ENCODE results near the gene CPVL.
"Not testable (repeated sequence)": the region's sequence is repeated elsewhere in the genome, so short reads cannot be mapped to it uniquely, and the experiment has no call there.

CPVL gene

DNA sequence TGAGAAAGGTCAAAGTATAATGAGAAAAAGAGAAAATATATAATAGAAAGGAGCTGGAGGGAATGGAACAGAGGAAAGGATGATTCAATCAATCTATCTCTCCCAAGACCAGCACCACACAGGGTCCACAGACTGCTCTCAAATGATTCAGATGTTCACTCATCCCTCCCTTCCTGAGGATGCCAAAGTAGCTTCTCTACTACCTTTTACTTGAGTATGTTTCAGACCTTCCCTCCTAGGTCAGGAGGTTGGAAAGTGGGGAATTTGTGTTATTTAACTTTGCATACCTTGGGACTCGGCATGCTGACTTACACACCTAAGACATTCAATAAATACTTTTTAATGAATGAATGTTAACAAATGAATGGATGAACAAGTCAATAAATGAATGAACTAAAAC lies 30.6 kb downstream of the CPVL start:
- Histone ChIP-seq H3K4me1 (ENCODE audit: control insufficient read depth, insufficient read depth, low read length) (peaks cover 2% of the 10 kb centered on the region), H3K9ac (ENCODE audit: low read depth, low read length) (no peak overlapping the region), H3K9me3 (replicated peaks; ENCODE audit: low read length) (no peaks in the 10 kb centered on the region), H3K4me3 (ENCODE audit: low read length) (no peak overlapping the region), H3K4me2 (ENCODE audit: low read length) (no peak overlapping the region), H3K36me3 (ENCODE audit: insufficient read depth, low read length) (no peaks in the 10 kb centered on the region), H3K27me3 (ENCODE audit: control insufficient read depth, insufficient read depth, low read length) (peaks cover 33% of the 10 kb centered on the region)

DNA sequence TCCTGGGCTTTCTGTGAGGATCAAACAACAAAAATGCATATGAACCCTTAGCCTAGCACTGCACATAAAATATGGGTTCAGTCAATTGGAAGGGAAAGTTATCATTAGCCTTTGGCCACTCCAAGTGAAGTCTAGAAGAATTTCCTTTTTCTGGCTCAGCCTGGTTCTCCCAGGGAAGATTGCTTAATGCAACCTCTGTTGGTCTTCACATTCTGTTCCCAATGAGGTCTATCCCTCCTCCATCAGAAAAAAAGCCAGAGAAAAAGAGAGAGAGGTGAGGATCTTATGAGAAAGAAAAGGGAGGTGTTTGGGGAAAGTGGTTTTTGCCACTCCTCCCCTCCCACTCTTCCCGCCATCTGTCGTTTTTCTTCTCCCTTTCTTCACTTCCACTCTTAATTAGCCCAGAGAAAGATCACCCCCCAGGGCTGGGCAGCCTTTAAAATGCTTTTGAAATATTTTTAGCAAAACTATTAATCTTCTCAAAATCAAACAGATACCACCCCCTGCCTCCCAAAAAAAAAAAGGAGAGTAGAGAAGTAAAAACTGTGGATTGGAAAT lies 31.1 kb downstream of the CPVL start:
- Histone ChIP-seq H3K9me3 (replicated peaks; ENCODE audit: low read length) (no peaks in the 10 kb centered on the region), H3K4me1 (ENCODE audit: control insufficient read depth, insufficient read depth, low read length) (peaks cover 2% of the 10 kb centered on the region), H3K9ac (ENCODE audit: low read depth, low read length) (no peak overlapping the region), H3K4me3 (ENCODE audit: low read length) (no peak overlapping the region), H3K27me3 (ENCODE audit: control insufficient read depth, insufficient read depth, low read length) (peaks cover 39% of the 10 kb centered on the region), H3K36me3 (ENCODE audit: insufficient read depth, low read length) (no peaks in the 10 kb centered on the region), H3K4me2 (ENCODE audit: low read length) (no peak overlapping the region)

DNA sequence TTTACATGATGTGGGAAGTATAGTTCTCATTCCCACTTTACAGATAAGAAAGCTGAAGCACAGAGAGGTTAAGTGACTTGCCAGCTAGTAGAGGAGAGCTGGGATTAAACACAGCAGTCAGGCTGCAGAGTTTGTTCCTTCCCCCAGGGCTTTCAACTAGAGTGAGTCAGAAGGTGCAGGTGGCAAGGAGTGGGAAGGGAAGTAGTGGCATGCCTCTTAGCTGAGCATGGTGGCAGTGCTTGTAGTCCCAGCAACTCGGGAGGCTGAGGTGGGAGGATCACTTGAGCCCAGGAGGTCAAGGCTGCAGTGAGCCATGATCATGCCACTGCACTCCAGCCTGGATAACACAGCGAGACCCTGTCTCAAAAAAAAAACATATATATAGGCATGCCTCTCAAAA lies 32.1 kb downstream of the CPVL start:
- H3K36me3 ChIP-seq (ENCODE audit: insufficient read depth, low read length); H3K4me3 ChIP-seq (ENCODE audit: low read length); H3K4me1 ChIP-seq (ENCODE audit: control insufficient read depth, insufficient read depth, low read length); H3K9me3 ChIP-seq (replicated peaks; ENCODE audit: low read length); H3K4me2 ChIP-seq (ENCODE audit: low read length); H3K9ac ChIP-seq (ENCODE audit: low read depth, low read length): not testable (repeated sequence)
- H3K27me3 ChIP-seq (ENCODE audit: control insufficient read depth, insufficient read depth, low read length), result peaks cover 48% of the 10 kb centered on the region

DNA sequence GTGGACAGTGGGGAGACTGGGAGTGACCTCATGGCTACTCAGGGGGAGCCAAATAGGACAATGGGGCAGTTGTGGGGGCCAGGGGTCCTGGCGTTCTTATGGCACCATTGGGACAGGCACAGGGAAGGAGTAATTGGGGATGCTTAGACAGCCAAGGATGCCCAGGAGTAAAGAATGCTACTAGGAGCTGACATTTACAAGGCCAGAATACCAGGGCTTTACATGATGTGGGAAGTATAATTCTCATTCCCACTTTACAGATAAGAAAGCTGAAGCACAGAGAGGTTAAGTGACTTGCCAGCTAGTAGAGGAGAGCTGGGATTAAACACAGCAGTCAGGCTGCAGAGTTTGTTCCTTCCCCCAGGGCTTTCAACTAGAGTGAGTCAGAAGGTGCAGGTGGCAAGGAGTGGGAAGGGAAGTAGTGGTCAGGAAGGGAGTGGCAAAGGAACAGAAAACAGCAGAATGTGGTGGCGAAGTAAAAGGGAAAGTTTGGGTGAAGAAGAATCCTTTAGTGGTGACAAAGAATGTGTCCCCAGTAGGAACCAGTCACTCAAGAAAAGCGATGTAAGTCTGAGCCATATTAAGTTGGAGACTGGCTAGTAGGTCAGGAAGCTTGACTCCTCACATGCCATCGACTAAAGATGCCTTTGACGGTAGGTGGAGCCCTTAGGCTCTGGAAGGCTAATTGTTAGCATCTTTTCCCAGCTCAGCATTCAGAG lies 32.8 kb downstream of the CPVL start:
- Histone ChIP-seq H3K4me3 (ENCODE audit: low read length) (no peak overlapping the region), H3K36me3 (ENCODE audit: insufficient read depth, low read length) (no peaks in the 10 kb centered on the region)

DNA sequence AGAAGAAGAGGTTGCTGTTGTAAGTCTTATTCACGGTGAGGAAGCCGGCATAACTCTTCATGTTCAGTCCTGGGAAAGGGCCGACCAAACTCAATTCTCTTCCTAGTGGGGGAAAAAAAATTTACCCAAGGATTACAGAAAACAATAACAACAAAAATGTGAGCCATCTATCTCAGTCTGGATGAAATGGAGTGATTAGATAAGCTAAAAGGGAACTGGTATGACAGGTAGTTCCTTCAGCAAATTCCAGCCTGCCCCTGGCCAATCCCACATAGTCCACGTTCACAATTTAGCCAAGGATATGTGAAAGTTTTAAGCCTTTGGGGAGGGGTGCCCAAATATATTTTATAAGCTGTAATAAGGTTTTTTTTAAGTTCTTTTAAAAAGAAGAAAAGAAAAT lies 33.6 kb downstream of the CPVL start:
- H3K9me3 ChIP-seq (replicated peaks; ENCODE audit: low read length), result no peaks in the 10 kb centered on the region
- H3K9ac ChIP-seq (ENCODE audit: low read depth, low read length), result no peak overlapping the region
- no peak overlapping the region for H3K4me3 ChIP-seq (ENCODE audit: low read length)
- peaks cover 2% of the 10 kb centered on the region for H3K4me1 ChIP-seq (ENCODE audit: control insufficient read depth, insufficient read depth, low read length)
- no peaks in the 10 kb centered on the region for H3K36me3 ChIP-seq (ENCODE audit: insufficient read depth, low read length)
- H3K27me3 ChIP-seq (ENCODE audit: control insufficient read depth, insufficient read depth, low read length), result peaks cover 54% of the 10 kb centered on the region
- no peak overlapping the region for H3K4me2 ChIP-seq (ENCODE audit: low read length)

More for the DNA sequence above, 32.8 kb downstream of the CPVL start:
- Histone ChIP-seq H3K9ac (ENCODE audit: low read depth, low read length) (no peak overlapping the region), H3K9me3 (replicated peaks; ENCODE audit: low read length) (no peaks in the 10 kb centered on the region), H3K27me3 (ENCODE audit: control insufficient read depth, insufficient read depth, low read length) (peaks cover 54% of the 10 kb centered on the region), H3K4me2 (ENCODE audit: low read length) (no peak overlapping the region), H3K4me1 (ENCODE audit: control insufficient read depth, insufficient read depth, low read length) (peaks cover 2% of the 10 kb centered on the region)

DNA sequence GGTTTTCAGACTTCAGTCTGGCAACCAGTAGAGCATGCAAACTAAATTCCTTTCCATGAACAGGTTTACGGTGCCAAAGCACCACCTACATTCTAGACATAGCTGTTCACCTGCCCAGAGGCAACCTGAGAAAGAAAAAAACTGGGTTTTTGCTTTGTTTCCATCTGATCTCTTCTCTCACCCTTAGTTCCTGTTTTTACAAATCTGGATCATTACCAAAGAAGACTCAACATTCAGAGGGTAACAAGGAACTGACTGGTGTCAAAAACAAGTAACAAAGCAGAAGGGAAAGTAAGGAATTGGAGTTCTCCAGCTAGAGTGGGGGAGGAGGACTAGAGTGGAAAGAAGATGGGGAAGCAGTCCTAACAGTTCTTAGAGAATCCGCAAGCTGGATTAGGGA lies 36.4 kb downstream of the CPVL start:
- no peak overlapping the region for H3K9ac ChIP-seq (ENCODE audit: low read depth, low read length)
- no peaks in the 10 kb centered on the region for H3K9me3 ChIP-seq (replicated peaks; ENCODE audit: low read length)
- H3K4me2 ChIP-seq (ENCODE audit: low read length), result no peak overlapping the region
- H3K4me1 ChIP-seq (ENCODE audit: control insufficient read depth, insufficient read depth, low read length), result no peaks in the 10 kb centered on the region
- H3K27me3 ChIP-seq (ENCODE audit: control insufficient read depth, insufficient read depth, low read length), result peaks cover 47% of the 10 kb centered on the region
- H3K4me3 ChIP-seq (ENCODE audit: low read length), result no peak overlapping the region
- H3K36me3 ChIP-seq (ENCODE audit: insufficient read depth, low read length), result no peaks in the 10 kb centered on the region

DNA sequence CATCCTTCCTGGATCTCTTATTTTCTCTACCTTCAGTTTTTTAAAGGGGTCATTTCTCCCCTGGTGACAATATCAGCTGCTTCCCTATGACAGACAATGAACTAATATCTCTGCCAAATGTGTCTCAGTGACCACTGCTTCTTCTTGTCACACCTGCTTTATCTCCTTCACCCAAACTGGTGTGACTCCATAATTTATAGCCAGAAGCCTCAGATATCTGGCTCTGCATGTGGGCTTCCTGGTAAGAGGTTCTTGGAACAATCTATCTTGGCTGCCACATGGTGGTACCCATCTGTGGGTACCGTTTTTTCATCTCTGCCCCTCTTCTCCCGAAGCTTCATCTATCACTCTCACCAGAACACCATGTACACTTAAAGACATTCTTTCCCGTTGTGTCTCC lies 37.0 kb downstream of the CPVL start:
- no peak overlapping the region for H3K9ac ChIP-seq (ENCODE audit: low read depth, low read length)
- no peak overlapping the region for H3K4me3 ChIP-seq (ENCODE audit: low read length)
- no peaks in the 10 kb centered on the region for H3K9me3 ChIP-seq (replicated peaks; ENCODE audit: low read length)
- H3K36me3 ChIP-seq (ENCODE audit: insufficient read depth, low read length), result no peaks in the 10 kb centered on the region
- no peak overlapping the region for H3K4me2 ChIP-seq (ENCODE audit: low read length)
- peaks cover 43% of the 10 kb centered on the region for H3K27me3 ChIP-seq (ENCODE audit: control insufficient read depth, insufficient read depth, low read length)
- no peaks in the 10 kb centered on the region for H3K4me1 ChIP-seq (ENCODE audit: control insufficient read depth, insufficient read depth, low read length)

DNA sequence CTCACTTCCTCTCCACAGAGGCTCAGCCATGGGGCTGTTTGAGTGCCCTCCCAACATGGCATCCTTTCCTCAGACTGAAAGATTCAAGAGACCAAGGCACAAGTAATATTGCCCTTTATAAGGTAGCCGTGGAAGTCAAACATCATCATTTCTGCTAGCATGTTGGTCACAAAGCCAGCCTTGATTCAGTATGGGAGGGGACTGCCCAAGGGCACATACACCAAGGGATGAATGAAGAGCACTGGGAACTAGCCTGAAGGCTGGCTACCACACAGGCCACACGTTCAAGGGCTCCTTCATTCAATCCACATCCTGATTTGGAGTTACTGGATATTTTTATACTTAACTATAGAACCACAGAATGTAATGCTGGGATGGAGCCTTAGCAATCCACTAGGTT lies 39.3 kb downstream of the CPVL start:
- Histone ChIP-seq H3K9ac (ENCODE audit: low read depth, low read length) (no peak overlapping the region), H3K27me3 (ENCODE audit: control insufficient read depth, insufficient read depth, low read length) (peaks cover 38% of the 10 kb centered on the region), H3K9me3 (replicated peaks; ENCODE audit: low read length) (no peaks in the 10 kb centered on the region), H3K4me1 (ENCODE audit: control insufficient read depth, insufficient read depth, low read length) (no peaks in the 10 kb centered on the region), H3K4me3 (ENCODE audit: low read length) (no peak overlapping the region), H3K36me3 (ENCODE audit: insufficient read depth, low read length) (no peaks in the 10 kb centered on the region), H3K4me2 (ENCODE audit: low read length) (no peak overlapping the region)

DNA sequence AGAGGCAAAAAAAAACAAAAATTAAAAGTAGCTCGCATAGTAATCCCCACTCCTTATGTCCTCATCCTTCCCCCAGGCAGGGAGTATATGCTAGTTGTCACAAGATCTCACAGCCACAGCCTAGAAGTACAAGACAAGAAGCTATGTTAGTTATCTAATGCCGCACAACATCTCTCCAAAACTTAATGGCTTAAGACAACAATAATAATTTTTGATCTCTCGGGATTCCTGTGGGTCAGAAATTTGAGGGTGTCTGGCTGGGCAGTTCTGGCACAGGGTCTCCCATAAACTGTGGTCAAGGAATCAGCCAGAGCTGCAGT lies 39.7 kb downstream of the CPVL start:
- Histone ChIP-seq H3K4me2 (ENCODE audit: low read length) (no peak overlapping the region), H3K4me3 (ENCODE audit: low read length) (no peak overlapping the region), H3K36me3 (ENCODE audit: insufficient read depth, low read length) (no peaks in the 10 kb centered on the region), H3K4me1 (ENCODE audit: control insufficient read depth, insufficient read depth, low read length) (no peaks in the 10 kb centered on the region), H3K9ac (ENCODE audit: low read depth, low read length) (no peak overlapping the region), H3K27me3 (ENCODE audit: control insufficient read depth, insufficient read depth, low read length) (peaks cover 34% of the 10 kb centered on the region), H3K9me3 (replicated peaks; ENCODE audit: low read length) (no peaks in the 10 kb centered on the region)

DNA sequence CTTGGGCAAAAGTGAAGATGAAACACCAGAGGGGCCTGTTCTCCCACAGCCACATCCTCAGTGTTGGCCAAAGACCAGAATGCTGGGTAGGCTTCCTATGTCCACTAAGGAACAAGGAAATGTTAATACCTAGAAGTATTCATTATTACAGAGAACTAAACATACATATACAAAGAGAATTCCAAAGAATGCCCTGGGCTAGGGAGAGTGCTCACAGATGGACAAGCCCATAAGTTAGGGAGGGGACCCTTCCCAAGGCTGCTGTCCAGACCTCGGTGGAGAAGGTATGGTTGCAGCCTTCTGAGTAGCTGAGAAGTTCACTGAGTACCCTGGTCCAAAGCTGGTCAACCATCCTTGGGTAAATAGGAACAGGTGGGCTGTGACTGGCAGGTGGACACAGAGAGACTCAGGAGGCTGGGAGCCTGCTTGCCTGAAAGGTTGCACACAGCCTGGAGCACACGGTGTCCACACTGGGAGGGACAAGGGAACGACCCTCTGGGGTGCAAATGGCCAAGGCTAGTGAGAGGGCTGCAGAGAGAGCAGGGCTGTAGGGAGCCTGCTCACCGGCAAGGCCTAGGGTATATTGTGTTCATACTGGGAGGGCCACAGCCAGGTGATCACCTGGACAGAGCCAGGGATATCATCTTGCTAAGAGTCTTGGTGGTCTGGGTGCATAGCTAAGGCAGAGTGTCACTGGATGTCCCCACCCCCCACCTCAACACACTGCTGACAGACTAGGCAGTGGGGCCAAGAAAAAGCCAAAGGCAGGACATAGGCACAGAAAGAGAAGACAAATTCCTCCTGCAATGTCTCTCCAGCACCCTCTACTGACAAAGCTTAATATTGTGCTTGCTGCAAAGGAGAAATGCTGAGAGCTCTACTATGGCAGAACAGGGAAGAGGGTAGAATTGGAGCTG lies 40.3 kb downstream of the CPVL start:
- Histone ChIP-seq H3K4me2 (ENCODE audit: low read length) (no peak overlapping the region), H3K9ac (ENCODE audit: low read depth, low read length) (no peak overlapping the region), H3K27me3 (ENCODE audit: control insufficient read depth, insufficient read depth, low read length) (peaks cover 30% of the 10 kb centered on the region), H3K4me1 (ENCODE audit: control insufficient read depth, insufficient read depth, low read length) (no peaks in the 10 kb centered on the region), H3K4me3 (ENCODE audit: low read length) (no peak overlapping the region), H3K9me3 (replicated peaks; ENCODE audit: low read length) (no peaks in the 10 kb centered on the region), H3K36me3 (ENCODE audit: insufficient read depth, low read length) (no peaks in the 10 kb centered on the region)

DNA sequence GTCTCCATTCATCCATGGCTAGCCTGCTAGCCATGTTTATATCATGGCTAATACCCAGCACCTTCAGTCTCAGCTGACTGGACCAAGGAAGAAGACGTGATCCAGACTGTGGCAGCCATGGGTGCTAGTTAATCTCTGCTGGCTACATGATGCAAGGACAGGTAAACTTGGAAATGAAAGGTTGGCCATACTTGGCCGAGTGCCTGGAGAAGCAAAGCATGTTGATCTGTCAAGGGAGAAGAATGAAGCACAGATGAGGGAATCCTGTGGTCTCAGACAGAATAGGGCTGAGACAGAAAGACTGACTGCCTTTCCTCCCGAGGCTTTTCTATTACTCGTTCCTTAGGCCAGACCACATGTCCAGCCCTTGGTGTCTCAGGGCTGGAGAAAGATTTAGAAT lies 41.1 kb downstream of the CPVL start:
- Histone ChIP-seq H3K27me3 (ENCODE audit: control insufficient read depth, insufficient read depth, low read length) (peaks cover 23% of the 10 kb centered on the region), H3K9me3 (replicated peaks; ENCODE audit: low read length) (no peaks in the 10 kb centered on the region), H3K4me3 (ENCODE audit: low read length) (no peak overlapping the region), H3K36me3 (ENCODE audit: insufficient read depth, low read length) (no peaks in the 10 kb centered on the region), H3K4me2 (ENCODE audit: low read length) (no peak overlapping the region), H3K4me1 (ENCODE audit: control insufficient read depth, insufficient read depth, low read length) (no peaks in the 10 kb centered on the region), H3K9ac (ENCODE audit: low read depth, low read length) (no peak overlapping the region)

All from skeletal muscle satellite cell (primary cell).